HepG2 (cell line): ENCODE data around the gene TASP1. TPM values are rescaled to one million over a fixed set of nuclear protein-coding genes. Genes with fewer than 3 reads are reported as not detected.

ENCODE experiments used
- ARNT ChIP-seq: fragments of 450-650 bp; IDR thresholded peaks from 2 replicates; pipeline ENCODE4 v1.6.1; 2017
- FOXK2 ChIP-seq: fragments of 450-650 bp; IDR thresholded peaks from 2 replicates; pipeline ENCODE4 v1.6.1; 2016
- FOXP4 ChIP-seq: sonication (generic); formaldehyde crosslinking; IDR thresholded peaks from 2 replicates; pipeline ENCODE4 v1.4.0; 2020; ENCODE audit warnings: missing genetic modification reagents
- JUND ChIP-seq: sonication (generic); formaldehyde crosslinking; IDR thresholded peaks from 2 replicates; pipeline ENCODE4 v1.8.0; 2022; ENCODE audit warnings: mild to moderate bottlenecking, missing genetic modification reagents
- MED8 ChIP-seq: sonication (generic); formaldehyde crosslinking; IDR thresholded peaks from 2 replicates; pipeline ENCODE4 v1.8.1; 2023; ENCODE audit warnings: mild to moderate bottlenecking, missing genetic modification reagents; ENCODE audit not compliant: insufficient replicate concordance
- NAIF1 ChIP-seq: sonication (generic); formaldehyde crosslinking; IDR thresholded peaks from 2 replicates; pipeline ENCODE4 v1.5.0; 2020; ENCODE audit warnings: mild to moderate bottlenecking, missing genetic modification reagents, borderline replicate concordance
- NFKBIZ ChIP-seq: IDR thresholded peaks from 2 replicates; pipeline ENCODE4 v1.6.1; 2018; ENCODE audit warnings: missing genetic modification reagents, missing compliant biosample characterization
- NR1H2 ChIP-seq: sonication (generic); formaldehyde crosslinking; IDR thresholded peaks from 2 replicates; pipeline ENCODE4 v1.8.1; 2022; ENCODE audit warnings: low read depth, missing genetic modification reagents, borderline replicate concordance
- PCBP1 ChIP-seq: fragments of 200-400 bp; formaldehyde crosslinking; IDR thresholded peaks from 2 replicates; pipeline ENCODE4 v1.6.1; 2017; ENCODE audit warnings: mild to moderate bottlenecking, low read depth, low read length, borderline replicate concordance
- REST ChIP-seq, 2 experiments: IDR thresholded peaks; 2 replicates each; pipeline ENCODE4 v1.6.1; 2011 to 2012; ENCODE audit warnings: low read length in 2 of 2, borderline replicate concordance in 1 of 2, low read depth in 1 of 2, mild to moderate bottlenecking in 1 of 2, moderate library complexity in 1 of 2
- STAG1 ChIP-seq: sonication (generic); formaldehyde crosslinking; IDR thresholded peaks from 2 replicates; pipeline ENCODE4 v1.4.0; 2020; ENCODE audit warnings: missing genetic modification reagents
- ZBED4 ChIP-seq: sonication (generic); formaldehyde crosslinking; IDR thresholded peaks from 2 replicates; pipeline ENCODE4 v1.4.0; 2020; ENCODE audit warnings: missing genetic modification reagents, borderline replicate concordance
- ZC3H4 ChIP-seq: sonication (generic); formaldehyde crosslinking; IDR thresholded peaks from 2 replicates; pipeline ENCODE4 v1.4.0; 2020; ENCODE audit warnings: missing genetic modification reagents, borderline replicate concordance
- ZMYM4 ChIP-seq: sonication (generic); formaldehyde crosslinking; IDR thresholded peaks from 2 replicates; pipeline ENCODE4 v1.8.1; 2023; ENCODE audit warnings: mild to moderate bottlenecking, missing genetic modification reagents
- ZNF280D ChIP-seq: sonication (generic); formaldehyde crosslinking; IDR thresholded peaks from 2 replicates; pipeline ENCODE4 v1.5.1; 2020; ENCODE audit warnings: mild to moderate bottlenecking, missing genetic modification reagents
- polyA plus RNA-seq, 8 experiments: library from polyadenylated mRNA; depleted of rRNA in 3 of 8; stranded (reverse) in 7 of 8; unstranded in 1 of 8; fragments of >200 nt; fragmentation: Illumina TruSeq in 4 of 8; extraction: Trizol in 4 of 8; gene quantifications; 2 replicates each; pipeline versions ENCODE4 v1.2.1 to v1.2.3, GENCODE V29; 2011 to 2016; ENCODE audit warnings: low read depth in 4 of 8, missing spikeins in 1 of 8, mixed read lengths in 1 of 8; ENCODE audit not compliant: insufficient read depth in 1 of 8
- total RNA-seq, 5 experiments: library from RNA; depleted of rRNA; stranded (reverse); fragments of >200 nt; fragmentation: Illumina TruSeq; extraction: Trizol; gene quantifications; 2 replicates each; pipeline ENCODE4 v1.2.3, GENCODE V29; 2016; ENCODE audit warnings: low read depth in 1 of 5

The TASP1 gene
- total and polyA plus RNA-seq, 2 of the 13 experiments (the other 11 are each of a cell fraction or from before 2014, with no cell fraction given), result 10.0 to 25.2 TPM

GRCh38 chr20:13418263-13419229 lies 220.2 kb downstream of the TASP1 start (continued):
- peak in 1 of 2 experiments; percentile 76; a peak in 1 of 4 replicates for TF ChIP-seq REST (IDR thresholded peaks at IDR 0.05; ENCODE audit: borderline replicate concordance in 1 of 2, low read depth in 1 of 2, low read length in 2 of 2)
- TF ChIP-seq NR1H2 (CRISPR knock-in tag), result no peak
- peak; percentile 55; the same call in 1 of the 2 replicates for TF ChIP-seq ZMYM4 (CRISPR knock-in tag)
- peak; percentile 91 for TF ChIP-seq NFKBIZ (CRISPR knock-in tag)
- TF ChIP-seq ZBED4 (CRISPR knock-in tag), result peak; percentile 65; the same call in 1 of the 2 replicates
- TF ChIP-seq ZNF280D (CRISPR knock-in tag), result peak; percentile 75
- TF ChIP-seq ZC3H4 (CRISPR knock-in tag), result no peak
- peak; percentile 29; the same call in 1 of the 2 replicates for TF ChIP-seq STAG1 (CRISPR knock-in tag)
- no peak for TF ChIP-seq PCBP1
- TF ChIP-seq MED8 (CRISPR knock-in tag), result no peak
- peak; percentile 65; the same call in 1 of the 2 replicates for TF ChIP-seq FOXK2
- peak; percentile 87 for TF ChIP-seq NAIF1
- TF ChIP-seq FOXP4, result peak; percentile 99
- TF ChIP-seq JUND (CRISPR knock-in tag), result 0 out of 2 replicates have a peak, but pooled peaks have one; percentile 61
- no peak for TF ChIP-seq ARNT
